Measurements from ENCODE around the gene KLK1. TPM values are rescaled to one million over a fixed set of nuclear protein-coding genes. Genes with fewer than 3 reads are reported as not detected.

KLK1 gene
- polyA plus RNA-seq, 1 donor from 2014 or later, result not detected

Small RNA genes lying within 50 kb of the gene (small RNA-seq; reads per million reads assigned to genes)
- gene SNORD88A, result 55.1 to 136 (median 73.5) reads per million in 3 experiments
- 0 reads per million in 3 experiments for gene SNORD88B
- 0 reads per million in 3 experiments for gene SNORD88C

Other genes starting within 250 kb of the KLK1 start
- gene SYT3, start 183.9 kb downstream of the KLK1 start, polyA plus RNA-seq, result 14.8 and 18.6 TPM in 2 replicates
- gene C19orf81, start 174.3 kb downstream of the KLK1 start, polyA plus RNA-seq, result 17.0 and 28.3 TPM in 2 replicates
- 3.2 and 7.9 TPM in 2 replicates for gene SHANK1, start 104.0 kb downstream of the KLK1 start, polyA plus RNA-seq
- 18.4 and 19.5 TPM in 2 replicates for gene CLEC11A, start 100.4 kb downstream of the KLK1 start, polyA plus RNA-seq
- gene GPR32, start 53.3 kb downstream of the KLK1 start, polyA plus RNA-seq, result not detected in 2 replicates
- gene ACP4, start 33.4 kb downstream of the KLK1 start, polyA plus RNA-seq, result not detected in 2 replicates
- gene KLK15, start 9.8 kb upstream of the KLK1 start, polyA plus RNA-seq, result not detected in 2 replicates
- gene KLK3, start 31.1 kb upstream of the KLK1 start, polyA plus RNA-seq, result not detected in 2 replicates
- not detected in 2 replicates for gene KLK2, start 49.7 kb upstream of the KLK1 start, polyA plus RNA-seq
- gene KLK4, start 87.6 kb upstream of the KLK1 start, polyA plus RNA-seq, result not detected in 2 replicates
- not detected in 2 replicates for gene KLK5, start 129.3 kb upstream of the KLK1 start, polyA plus RNA-seq
- not detected in 2 replicates for gene KLK6, start 145.8 kb upstream of the KLK1 start, polyA plus RNA-seq
- gene KLK7, start 160.1 kb upstream of the KLK1 start, polyA plus RNA-seq, result not detected in 2 replicates
- not detected in 2 replicates for gene KLK8, start 177.8 kb upstream of the KLK1 start, polyA plus RNA-seq
- 0.73 TPM in 1 of 2 replicates, not detected in the other for gene KLK10, start 195.9 kb upstream of the KLK1 start, polyA plus RNA-seq
- not detected in 2 replicates for gene KLK11, start 202.8 kb upstream of the KLK1 start, polyA plus RNA-seq
- gene KLK12, start 211.2 kb upstream of the KLK1 start, polyA plus RNA-seq, result not detected in 2 replicates
- not detected in 2 replicates for gene KLK13, start 241.3 kb upstream of the KLK1 start, polyA plus RNA-seq

Data from neural cell (in vitro differentiated cells).